NB4 (cell line): ENCODE results near the gene CDHR3.

ENCODE experiments used
- DNase-seq: peaks from one replicate; pipeline ENCODE4 v3.0.0; 2010; ENCODE audit warnings: low read depth
- H3K4me3 ChIP-seq: one replicate; pipeline ENCODE4 v1.5.1; 2011; ENCODE audit warnings: mild to moderate bottlenecking, low read depth, low read length, moderate library complexity
- CTCF ChIP-seq: IDR thresholded peaks from one replicate; pipeline ENCODE4 v1.5.1; 2012; ENCODE audit warnings: low read depth, low read length
- MYC ChIP-seq: IDR thresholded peaks from 2 replicates; pipeline ENCODE4 v1.6.1; 2011; ENCODE audit warnings: low read depth, low read length
- POLR2A ChIP-seq: IDR thresholded peaks from 2 replicates; pipeline ENCODE4 v1.6.1; 2011; ENCODE audit warnings: mild to moderate bottlenecking; ENCODE audit not compliant: insufficient read length; ENCODE audit errors: extremely low read depth
- TF ChIP-seq, protein P1 (sequence below): IDR thresholded peaks from 2 replicates; pipeline ENCODE4 v1.6.1; 2011; ENCODE audit warnings: low read depth, low read length

The CDHR3 gene

DNA sequence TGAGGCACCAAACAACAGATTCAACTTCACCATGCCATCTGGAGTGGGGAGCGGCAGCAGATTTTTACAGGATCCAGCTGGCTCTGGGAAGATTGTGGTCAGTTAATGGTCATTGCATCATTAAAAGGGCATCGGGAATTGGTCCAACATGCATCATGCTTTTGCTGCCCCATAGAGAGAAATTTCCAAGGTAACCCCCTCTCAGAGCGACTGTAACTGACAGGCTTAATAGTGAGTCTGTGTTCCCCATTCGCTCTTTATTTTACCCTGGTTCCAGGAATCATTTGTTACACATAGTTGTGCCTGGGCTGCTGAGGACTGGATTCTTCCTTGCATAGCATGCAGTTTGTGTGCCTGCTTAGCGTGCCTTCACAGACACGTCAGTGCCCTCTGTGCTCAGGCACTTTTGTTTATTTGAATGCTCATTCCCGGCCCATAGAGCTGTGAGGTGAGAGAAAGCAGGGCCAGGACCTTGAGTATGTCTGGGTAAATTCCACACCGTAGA is 49.9 kb downstream of the CDHR3 start:
- no peak overlapping the region for H3K4me3 ChIP-seq
- TF ChIP-seq POLR2A (no peak), MYC (no peak), CTCF (no peak)
- TF ChIP-seq, protein P1, sequence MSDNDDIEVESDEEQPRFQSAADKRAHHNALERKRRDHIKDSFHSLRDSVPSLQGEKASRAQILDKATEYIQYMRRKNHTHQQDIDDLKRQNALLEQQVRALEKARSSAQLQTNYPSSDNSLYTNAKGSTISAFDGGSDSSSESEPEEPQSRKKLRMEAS = no peak
- DNase-seq = no peak

DNA sequence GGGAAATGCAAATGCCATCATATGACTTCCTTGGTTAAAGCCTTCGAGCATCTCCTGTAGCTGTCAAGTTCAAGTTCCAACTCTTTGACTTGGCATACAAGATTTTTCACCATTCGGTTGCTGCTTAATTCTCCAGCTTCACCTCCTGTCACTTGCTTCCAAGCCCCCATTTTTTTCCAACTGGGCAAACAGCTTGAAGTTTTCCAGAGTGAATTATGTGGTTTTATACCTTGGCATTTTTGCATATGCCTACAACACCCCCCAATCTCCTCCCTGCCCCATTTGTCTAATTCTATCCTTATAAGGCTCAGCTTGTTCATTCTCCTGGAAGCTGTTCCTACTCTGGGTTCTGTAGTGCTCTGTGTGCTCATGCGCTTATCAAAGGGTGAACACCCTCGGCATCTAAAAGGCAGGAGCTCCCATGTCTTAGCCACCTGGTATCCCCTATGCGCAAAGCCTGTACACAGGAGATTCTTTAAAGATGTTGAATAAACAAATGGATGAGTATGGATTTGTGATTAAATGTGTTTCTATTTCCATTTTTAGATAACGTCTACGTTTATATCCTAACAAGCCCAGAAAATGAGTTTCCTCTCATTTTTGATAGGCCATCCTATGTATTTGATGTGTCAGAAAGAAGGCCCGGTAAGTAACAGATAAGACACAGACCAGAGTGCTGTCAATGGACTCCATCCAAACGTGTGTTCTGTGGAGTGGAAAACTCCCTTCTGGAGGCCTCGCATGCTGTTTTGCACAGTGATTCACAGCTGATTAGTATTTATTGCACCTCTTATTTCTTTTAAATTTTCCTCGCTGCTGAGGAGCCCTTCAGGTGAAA is 52.5 kb downstream of the CDHR3 start:
- H3K4me3 ChIP-seq = no peak overlapping the region
- TF ChIP-seq CTCF (no peak), MYC (no peak), POLR2A (no peak)
- TF ChIP-seq, protein P1 = no peak
- DNase-seq = no peak

DNA sequence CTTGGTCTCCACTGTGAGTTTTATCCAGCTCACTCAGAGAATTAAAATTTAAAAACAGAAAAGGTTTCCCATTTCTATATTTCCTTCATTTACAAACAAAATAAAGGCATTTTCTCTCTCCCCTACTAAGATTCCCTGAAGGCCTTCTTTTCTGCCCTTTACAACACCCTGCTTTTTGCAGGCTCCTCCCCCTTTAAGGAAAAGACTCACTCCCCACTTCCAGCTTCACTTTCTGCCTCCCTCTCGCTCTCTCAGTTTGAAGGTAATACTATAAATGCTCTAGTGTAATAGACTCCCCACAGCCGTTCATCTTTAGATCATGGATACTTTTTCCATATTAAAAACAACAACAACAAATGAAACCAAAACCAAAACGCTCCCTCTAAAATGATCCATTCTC is 53.3 kb downstream of the CDHR3 start:
- no peak overlapping the region for H3K4me3 ChIP-seq
- no peak for DNase-seq
- TF ChIP-seq MYC = no peak
- no peak for TF ChIP-seq CTCF
- TF ChIP-seq POLR2A = no peak
- TF ChIP-seq, protein P1 = no peak

DNA sequence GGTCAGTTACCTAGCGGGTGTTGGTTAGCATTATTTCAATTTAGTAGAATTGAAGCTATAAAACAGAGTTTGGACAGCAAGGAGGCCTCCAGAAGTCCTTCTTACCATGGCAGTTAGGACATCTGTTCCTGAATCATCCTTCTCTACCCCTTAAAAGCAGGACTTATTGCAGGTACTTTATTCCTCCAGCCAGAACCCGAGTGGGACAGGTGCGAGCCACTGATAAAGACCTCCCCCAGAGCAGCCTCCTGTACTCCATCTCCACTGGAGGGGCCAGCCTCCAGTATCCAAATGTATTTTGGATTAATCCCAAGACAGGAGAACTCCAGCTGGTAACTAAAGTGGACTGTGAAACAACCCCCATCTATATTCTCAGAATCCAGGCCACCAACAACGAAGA is 54.6 kb downstream of the CDHR3 start:
- no peak for TF ChIP-seq POLR2A
- TF ChIP-seq, protein P1 = no peak
- TF ChIP-seq CTCF = no peak
- TF ChIP-seq MYC = no peak
- no peak for DNase-seq
- no peak overlapping the region for H3K4me3 ChIP-seq

DNA sequence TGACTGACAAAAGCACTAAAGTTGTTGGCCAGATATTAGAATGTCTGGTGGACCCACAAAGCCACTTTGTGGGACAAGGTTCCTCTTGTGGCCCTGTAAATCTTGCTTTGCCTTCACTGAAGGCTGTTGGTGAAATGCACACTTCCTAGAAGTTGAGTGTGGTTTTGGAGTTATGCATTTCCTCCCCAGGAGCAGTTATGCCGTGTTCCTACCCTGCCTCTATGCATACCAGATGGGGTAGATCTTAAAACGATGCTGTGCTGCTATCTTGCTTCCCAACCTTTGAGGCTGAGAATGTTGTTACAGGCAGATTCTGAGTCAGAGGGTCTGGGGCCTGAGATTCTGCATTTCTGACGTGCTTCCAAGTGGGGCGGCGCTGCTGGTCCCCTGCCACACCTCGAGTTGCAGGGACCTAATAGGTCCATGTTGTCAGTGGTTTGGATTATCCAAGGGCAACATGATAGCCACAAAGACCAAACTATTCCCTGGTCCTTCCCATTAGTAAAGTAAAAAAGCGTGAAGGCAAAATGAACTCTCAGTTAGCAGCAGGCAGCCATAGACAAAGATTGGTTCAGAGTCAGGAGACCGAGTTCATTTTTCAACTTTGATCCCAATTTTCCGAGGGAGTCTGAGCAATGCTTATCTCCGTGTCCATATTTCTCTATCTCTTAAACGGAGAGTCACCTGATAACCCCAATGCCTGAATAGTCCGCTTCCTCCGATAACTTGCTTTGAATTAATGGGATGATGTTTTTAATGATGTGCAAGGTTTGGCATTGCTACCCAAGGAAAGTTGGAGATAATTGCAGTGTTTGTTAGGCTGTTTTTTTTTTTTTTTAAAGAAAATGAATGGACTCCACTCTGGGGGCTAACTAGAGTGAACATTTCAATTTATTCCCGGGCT is 55.8 kb downstream of the CDHR3 start:
- H3K4me3 ChIP-seq = no peak overlapping the region
- no peak for DNase-seq
- TF ChIP-seq, protein P1 = no peak
- TF ChIP-seq MYC (no peak), CTCF (no peak)
